HCT116 (cell line): Measurements from ENCODE around the gene BRINP2. TPM values are rescaled to one million over a fixed set of nuclear protein-coding genes. Genes with fewer than 3 reads are reported as not detected.

Experiments
- ATAC-seq: fragments of 200-7000 bp; cut with Tn5 transposase; 2 replicates; pipeline ENCODE4 v1.9.1; 2020; ENCODE audit warnings: mild to moderate bottlenecking, moderate library complexity
- BruUV-seq: library from RNA; stranded (reverse); fragments of 400-500 nt; replicated peaks from 2 replicates; lab custom pipeline; 2021; lab: Mats Ljungman, UMichigan
- CTCF ChIA-PET: fragments of 300-600 bp; sonication (Branson Sonifier 250); formaldehyde crosslinking; loops from one replicate; lab custom pipeline; 2021; ENCODE audit warnings: antibody characterized with exemption; lab: Charles Lee
- POLR2A ChIA-PET: fragments of 300-600, 350-600 bp; sonication (Branson Sonifier 250); formaldehyde crosslinking; loops from one replicate; lab custom pipeline; 2021; ENCODE audit warnings: antibody characterized with exemption; lab: Charles Lee
- RAD21 ChIA-PET, 2 experiments: fragments of 300-600 bp; sonication (Branson Sonifier 250); formaldehyde crosslinking; loops; one replicate each; lab custom pipeline; 2023; ENCODE audit warnings: low total read pairs in 2 of 2; ENCODE audit not compliant: uncharacterized antibody in 2 of 2, unreplicated experiment in 2 of 2, low non-redundant PET in 1 of 2; lab: Charles Lee
- DNase-seq: peaks from one replicate; pipeline ENCODE4 v3.0.0-alpha.2; 2010; ENCODE audit warnings: low read depth, low spot score
- H2AFZ ChIP-seq: fragments of 200-600 bp; shearing (Covaris generic), sonication (generic); 2 replicates; pipeline ENCODE4 v1.6.1; 2017; ENCODE audit warnings: low read depth, mixed run types, mixed read lengths, antibody characterized with exemption, low read length; ENCODE audit not compliant: poor library complexity, severe bottlenecking
- H3K27ac ChIP-seq: 2 replicates; pipeline ENCODE4 v1.5.1; 2012; ENCODE audit warnings: low read depth, low read length
- H3K27me3 ChIP-seq: fragments of 200-600 bp; sonication (generic); 2 replicates; pipeline ENCODE4 v1.6.1; 2016; ENCODE audit warnings: mixed run types, low read length, mixed read lengths; ENCODE audit not compliant: insufficient read depth
- H3K36me3 ChIP-seq, 2 experiments: fragments of 200-500 bp in 1 of 2; fragments of 200-600 bp in 1 of 2; sonication (Bioruptor generic) in 1 of 2; sonication (generic) in 1 of 2; 2 replicates each; pipeline versions ENCODE4 v1.5.1 to v1.6.1; 2014 to 2016; ENCODE audit warnings: low read length in 2 of 2, inconsistent platforms in 1 of 2, mixed read lengths in 1 of 2, mixed run types in 1 of 2; ENCODE audit not compliant: insufficient read depth in 2 of 2, control insufficient read depth in 1 of 2
- H3K4me1 ChIP-seq, 2 experiments: fragments of 200-600 bp in 1 of 2; sonication (generic) in 1 of 2; 2 replicates each; pipeline versions ENCODE4 v1.5.1 to v1.6.1; 2012 to 2017; ENCODE audit warnings: low read length in 2 of 2, inconsistent platforms in 1 of 2, mild to moderate bottlenecking in 1 of 2, mixed read lengths in 1 of 2, mixed run types in 1 of 2, moderate library complexity in 1 of 2; ENCODE audit not compliant: insufficient read depth in 2 of 2, control insufficient read depth in 1 of 2
- H3K4me2 ChIP-seq: fragments of 200-600 bp; sonication (generic); 2 replicates; pipeline ENCODE4 v1.6.1; 2017; ENCODE audit warnings: mixed run types, low read length, mixed read lengths
- H3K4me3 ChIP-seq, 2 experiments: fragments of 200-600 bp in 1 of 2; sonication (generic) in 1 of 2; replicated peaks in 1 of 2; 2 replicates each; pipeline ENCODE4 v1.5.1; 2011 to 2016; ENCODE audit warnings: low read length in 2 of 2, control low read depth in 1 of 2, low read depth in 1 of 2, mild to moderate bottlenecking in 1 of 2, mixed read lengths in 1 of 2, mixed run types in 1 of 2
- H3K79me2 ChIP-seq: fragments of 200-600 bp; sonication (generic); 2 replicates; pipeline ENCODE4 v1.6.1; 2017; ENCODE audit warnings: mild to moderate bottlenecking, mixed run types, low read length, moderate library complexity, mixed read lengths; ENCODE audit not compliant: insufficient read depth
- H3K9ac ChIP-seq: fragments of 200-600 bp; sonication (generic); 2 replicates; pipeline ENCODE4 v1.6.1; 2016; ENCODE audit warnings: low read length, mixed read lengths
- H3K9me2 ChIP-seq: fragments of 200-600 bp; sonication (generic), shearing (Covaris generic); 2 replicates; pipeline ENCODE4 v1.6.1; 2017; ENCODE audit warnings: mixed run types, mild to moderate bottlenecking, moderate library complexity; ENCODE audit not compliant: insufficient read depth
- H3K9me3 ChIP-seq, 2 experiments: fragments of 200-500 bp in 1 of 2; fragments of 200-600 bp in 1 of 2; sonication (Bioruptor generic) in 1 of 2; sonication (generic) in 1 of 2; 2 replicates each; pipeline ENCODE4 v1.6.1; 2014 to 2017; ENCODE audit warnings: low read length in 2 of 2, mixed read lengths in 2 of 2, inconsistent platforms in 1 of 2, low read depth in 1 of 2, mild to moderate bottlenecking in 1 of 2, mixed run types in 1 of 2, moderate library complexity in 1 of 2; ENCODE audit not compliant: control insufficient read depth in 1 of 2, insufficient read depth in 1 of 2
- H4K20me1 ChIP-seq: fragments of 200-600 bp; sonication (generic), shearing (Covaris generic); 2 replicates; pipeline ENCODE4 v1.6.1; 2017; ENCODE audit warnings: mixed run types, mild to moderate bottlenecking, moderate library complexity; ENCODE audit not compliant: insufficient read depth
- CBX3 ChIP-seq: IDR thresholded peaks from 2 replicates; pipeline ENCODE4 v1.6.1; 2012; ENCODE audit warnings: low read depth
- ELF1 ChIP-seq: IDR thresholded peaks from 2 replicates; pipeline ENCODE4 v1.6.1; 2012; ENCODE audit warnings: low read depth, borderline replicate concordance
- EZH2 ChIP-seq: fragments of 200-600 bp; sonication (generic); IDR thresholded peaks from 2 replicates; pipeline ENCODE4 v1.6.1; 2017; ENCODE audit warnings: antibody characterized with exemption, mixed run types
- EZH2phosphoT487 ChIP-seq: fragments of 200-600 bp; IDR thresholded peaks from 2 replicates; pipeline ENCODE4 v1.6.1; 2018; ENCODE audit warnings: antibody characterized with exemption, borderline replicate concordance
- FOSL1 ChIP-seq: IDR thresholded peaks from 2 replicates; pipeline ENCODE4 v1.6.1; 2012; ENCODE audit warnings: low read depth
- JUND ChIP-seq: IDR thresholded peaks from 2 replicates; pipeline ENCODE4 v1.6.1; 2012
- POLR2A ChIP-seq: IDR thresholded peaks from 2 replicates; pipeline ENCODE4 v1.7.0; 2011; ENCODE audit warnings: borderline replicate concordance; ENCODE audit not compliant: insufficient read depth, insufficient read length; ENCODE audit errors: extremely low read depth
- POLR2AphosphoS5 ChIP-seq: IDR thresholded peaks from 2 replicates; pipeline ENCODE4 v1.6.1; 2011; ENCODE audit warnings: mild to moderate bottlenecking, low read depth, low read length, moderate library complexity
- RAD21 ChIP-seq: IDR thresholded peaks from 2 replicates; pipeline ENCODE4 v1.6.1; 2012; ENCODE audit warnings: low read depth, mild to moderate bottlenecking
- SIN3A ChIP-seq: IDR thresholded peaks from 2 replicates; pipeline ENCODE4 v1.6.1; 2012; ENCODE audit warnings: low read depth
- SRF ChIP-seq: IDR thresholded peaks from 2 replicates; pipeline ENCODE4 v1.6.1; 2012; ENCODE audit warnings: low read depth
- YY1 ChIP-seq: IDR thresholded peaks from 2 replicates; pipeline ENCODE4 v1.6.1; 2011; ENCODE audit warnings: low read length, low read depth, moderate library complexity, mild to moderate bottlenecking; ENCODE audit not compliant: insufficient replicate concordance; ENCODE audit errors: extremely low read depth
- ZFX ChIP-seq: fragments of 450-650 bp; IDR thresholded peaks from 2 replicates; pipeline ENCODE4 v1.6.1; 2017
- ZNF274 ChIP-seq: fragments of 200-500 bp; sonication (Bioruptor generic); IDR thresholded peaks from 2 replicates; pipeline ENCODE4 v1.6.1; 2014; ENCODE audit warnings: mild to moderate bottlenecking, low read depth, low read length, inconsistent platforms
- intact Hi-C: fragments of 100-400 bp; cut with micrococcal nuclease; formaldehyde crosslinking; loops from 2 replicates; pipeline ENCODE4 v1.10.0; 2022
- total RNA-seq: library from RNA; stranded (reverse); gene quantifications from one replicate; pipeline ENCODE4 v1.2.1, GENCODE V29; 2021; ENCODE audit not compliant: unreplicated experiment
- TF ChIP-seq, protein P1 (sequence below): IDR thresholded peaks from 2 replicates; pipeline ENCODE4 v1.6.1; 2012; ENCODE audit warnings: low read depth
- TF ChIP-seq, protein P2 (sequence below): IDR thresholded peaks from 2 replicates; pipeline ENCODE4 v1.6.1; 2012

BRINP2 gene
- total RNA-seq, 1 experiment from 2014 or later = not detected

DNA sequence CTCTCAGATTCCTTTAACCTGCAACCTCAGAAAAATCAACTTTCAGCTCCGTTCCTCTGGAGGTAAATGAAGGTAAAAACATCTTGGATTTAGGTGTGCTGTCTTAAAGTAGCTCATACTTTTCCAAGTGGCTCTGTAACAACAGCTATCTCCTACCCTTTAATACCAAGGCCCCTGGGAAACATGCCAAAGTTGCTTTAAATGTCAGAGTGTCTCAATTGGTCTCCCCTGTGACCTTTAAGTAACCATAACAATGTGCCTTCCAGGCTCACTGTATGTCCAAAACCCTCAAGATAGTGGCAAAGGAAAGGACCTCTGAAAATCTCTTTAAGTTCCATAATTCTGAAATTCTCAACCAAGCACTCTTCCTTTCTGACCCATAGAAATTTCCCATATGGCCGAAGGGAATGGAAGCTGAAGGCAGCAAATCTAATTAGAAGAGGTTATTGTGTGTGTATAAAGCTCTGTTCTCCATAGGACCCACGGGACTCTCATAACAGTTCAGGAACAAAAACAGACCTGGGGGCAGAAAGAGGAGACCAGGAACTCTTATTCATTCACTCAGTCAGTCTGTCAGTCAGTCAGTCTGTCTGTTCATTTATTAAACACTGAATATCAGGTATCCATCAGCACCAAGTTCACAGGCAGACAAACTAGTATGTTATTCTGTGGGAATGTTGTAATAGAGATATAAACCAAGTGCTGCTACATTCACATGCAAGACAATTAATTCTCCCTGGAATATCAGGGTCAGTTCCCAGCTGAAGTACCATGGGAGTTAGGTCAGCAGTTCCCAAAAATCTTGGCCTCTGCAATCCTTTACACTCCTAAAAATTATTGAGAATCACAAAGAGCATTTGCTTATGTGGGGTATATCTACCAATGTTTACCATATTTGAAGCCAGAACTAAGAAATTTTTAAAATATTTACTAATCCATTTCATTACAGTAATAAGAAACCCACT lies 25.4 kb upstream of the BRINP2 start:
- POLR2A ChIA-PET = no interaction called here
- H3K4me1 ChIP-seq = no peaks in the 10 kb centered on the region

DNA sequence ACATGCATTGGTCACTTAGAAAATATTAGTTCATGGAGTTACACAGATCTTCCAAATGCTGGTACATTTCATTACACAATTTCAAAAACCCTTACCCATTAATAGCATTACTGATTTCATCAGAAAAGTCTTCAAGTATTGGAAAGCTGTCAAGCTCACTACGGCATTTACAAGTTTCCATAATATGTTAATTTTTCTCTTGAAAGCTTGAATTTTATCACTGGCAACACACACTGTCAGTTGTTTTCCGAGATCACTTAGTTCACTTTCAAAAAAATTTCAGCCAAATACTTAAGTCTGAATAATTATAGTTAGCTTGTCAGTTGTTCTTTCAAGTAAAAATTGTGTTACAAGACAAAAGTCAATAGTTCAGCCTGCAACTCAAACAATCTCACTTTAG lies 24.3 kb upstream of the BRINP2 start:
- ChIA-PET POLR2A (no interaction called here), CTCF (no interaction called here), RAD21 (no interaction called here)
- Histone ChIP-seq H2AFZ (no peak overlapping the region), H3K9me2 (no peaks in the 10 kb centered on the region), H3K27me3 (0 out of 2 replicates have a peak, but pooled peaks cover 2% of the 10 kb centered on the region), H3K79me2 (no peaks in the 10 kb centered on the region), H3K9me3 (no peaks in the 10 kb centered on the region), H3K27ac (no peak overlapping the region), H3K4me1 (no peaks in the 10 kb centered on the region), H3K4me2 (no peak overlapping the region), H3K36me3 (no peaks in the 10 kb centered on the region), H4K20me1 (no peaks in the 10 kb centered on the region), H3K9ac (no peak overlapping the region), H3K4me3 (no peak overlapping the region)
- intact Hi-C loops = no loop called here
- TF ChIP-seq SRF (no peak), JUND (no peak), YY1 (no peak), POLR2A (no peak), POLR2AphosphoS5 (no peak), RAD21 (no peak), FOSL1 (no peak), ZNF274 (no peak), EZH2 (no peak), CBX3 (no peak), ZFX (no peak), EZH2phosphoT487 (no peak)
- TF ChIP-seq, protein P1, sequence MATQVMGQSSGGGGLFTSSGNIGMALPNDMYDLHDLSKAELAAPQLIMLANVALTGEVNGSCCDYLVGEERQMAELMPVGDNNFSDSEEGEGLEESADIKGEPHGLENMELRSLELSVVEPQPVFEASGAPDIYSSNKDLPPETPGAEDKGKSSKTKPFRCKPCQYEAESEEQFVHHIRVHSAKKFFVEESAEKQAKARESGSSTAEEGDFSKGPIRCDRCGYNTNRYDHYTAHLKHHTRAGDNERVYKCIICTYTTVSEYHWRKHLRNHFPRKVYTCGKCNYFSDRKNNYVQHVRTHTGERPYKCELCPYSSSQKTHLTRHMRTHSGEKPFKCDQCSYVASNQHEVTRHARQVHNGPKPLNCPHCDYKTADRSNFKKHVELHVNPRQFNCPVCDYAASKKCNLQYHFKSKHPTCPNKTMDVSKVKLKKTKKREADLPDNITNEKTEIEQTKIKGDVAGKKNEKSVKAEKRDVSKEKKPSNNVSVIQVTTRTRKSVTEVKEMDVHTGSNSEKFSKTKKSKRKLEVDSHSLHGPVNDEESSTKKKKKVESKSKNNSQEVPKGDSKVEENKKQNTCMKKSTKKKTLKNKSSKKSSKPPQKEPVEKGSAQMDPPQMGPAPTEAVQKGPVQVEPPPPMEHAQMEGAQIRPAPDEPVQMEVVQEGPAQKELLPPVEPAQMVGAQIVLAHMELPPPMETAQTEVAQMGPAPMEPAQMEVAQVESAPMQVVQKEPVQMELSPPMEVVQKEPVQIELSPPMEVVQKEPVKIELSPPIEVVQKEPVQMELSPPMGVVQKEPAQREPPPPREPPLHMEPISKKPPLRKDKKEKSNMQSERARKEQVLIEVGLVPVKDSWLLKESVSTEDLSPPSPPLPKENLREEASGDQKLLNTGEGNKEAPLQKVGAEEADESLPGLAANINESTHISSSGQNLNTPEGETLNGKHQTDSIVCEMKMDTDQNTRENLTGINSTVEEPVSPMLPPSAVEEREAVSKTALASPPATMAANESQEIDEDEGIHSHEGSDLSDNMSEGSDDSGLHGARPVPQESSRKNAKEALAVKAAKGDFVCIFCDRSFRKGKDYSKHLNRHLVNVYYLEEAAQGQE = no peak
- no peak for ATAC-seq
- no peak for DNase-seq
- no TSS peak for BruUV-seq

More for the DNA sequence above, 25.4 kb upstream of the BRINP2 start:
- H3K27ac ChIP-seq = no peak overlapping the region
- TF ChIP-seq SRF = no peak
- TF ChIP-seq, protein P2, sequence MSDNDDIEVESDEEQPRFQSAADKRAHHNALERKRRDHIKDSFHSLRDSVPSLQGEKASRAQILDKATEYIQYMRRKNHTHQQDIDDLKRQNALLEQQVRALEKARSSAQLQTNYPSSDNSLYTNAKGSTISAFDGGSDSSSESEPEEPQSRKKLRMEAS = no peak
- no peak for TF ChIP-seq FOSL1
- no peak for TF ChIP-seq SIN3A
- no peak for TF ChIP-seq ELF1
- TF ChIP-seq CBX3 = no peak
- no peak for TF ChIP-seq EZH2
- H3K36me3 ChIP-seq = no peaks in the 10 kb centered on the region
- ChIA-PET RAD21 (no interaction called here), CTCF (no interaction called here)
- H3K9me2 ChIP-seq = no peaks in the 10 kb centered on the region
- H3K9ac ChIP-seq = no peak overlapping the region
- no peaks in the 10 kb centered on the region for H3K9me3 ChIP-seq
- H3K4me3 ChIP-seq = no peak overlapping the region
- no TSS peak for BruUV-seq
- ATAC-seq = no peak
- H3K79me2 ChIP-seq = no peaks in the 10 kb centered on the region
- no peak for DNase-seq
- 0 out of 2 replicates have a peak, but pooled peaks cover 2% of the 10 kb centered on the region for H3K27me3 ChIP-seq
- intact Hi-C loops = no loop called here
- no peaks in the 10 kb centered on the region for H4K20me1 ChIP-seq
- H3K4me2 ChIP-seq = no peak overlapping the region
- no peak overlapping the region for H2AFZ ChIP-seq
